Epithelial cell of prostate (primary cell): ENCODE results near the gene SSTR4.
A peak's percentile ranks its signal among the peaks of the same experiment; 100 is the strongest.

Source experiments
- DNase-seq: peaks from one replicate; pipeline ENCODE4 v3.0.0-alpha.2; 2011; ENCODE audit warnings: low read depth, low spot score
- H3K27ac ChIP-seq: fragments of 450-650 bp; 2 replicates; pipeline ENCODE4 v1.5.1; 2017; ENCODE audit warnings: mild to moderate bottlenecking

Gene SSTR4

GRCh38 chr20:23083553-23084220, 48.6 kb downstream of the SSTR4 start:
- peak overlapping the region; percentile 74 for H3K27ac ChIP-seq

GRCh38 chr20:23084282-23084844, 49.3 kb downstream of the SSTR4 start:
- no peak for DNase-seq
- H3K27ac ChIP-seq: no peak overlapping the region

More at GRCh38 chr20:23083553-23084220, 48.6 kb downstream of the SSTR4 start:
- no peak for DNase-seq

GRCh38 chr20:23084845-23085365, 49.8 kb downstream of the SSTR4 start:
- H3K27ac ChIP-seq: no peak overlapping the region
- no peak for DNase-seq

- H3K27ac ChIP-seq: no peak overlapping the region
- DNase-seq: no peak
These were observed 50.4 kb downstream of the SSTR4 start for GRCh38 chr20:23085436-23086055.

GRCh38 chr20:23086056-23086566, 51.0 kb downstream of the SSTR4 start, which contains the start of gene CD93:
Gene CD93, minus strand, starts transcription at chr20:23086324. Its CDS starts 132 bp downstream, at chr20:23086192.
- no peak within 1 kb of the TSS for H3K27ac ChIP-seq
- no peak for DNase-seq

- no peak for DNase-seq
- H3K27ac ChIP-seq: no peak overlapping the region
These were observed 51.9 kb downstream of the SSTR4 start for GRCh38 chr20:23086931-23087411.

- no peak overlapping the region for H3K27ac ChIP-seq
- DNase-seq: no peak
These were observed 52.6 kb downstream of the SSTR4 start for GRCh38 chr20:23087587-23088251.
